ENCODE measurements around the gene MAGI2.

Gene MAGI2

DNA sequence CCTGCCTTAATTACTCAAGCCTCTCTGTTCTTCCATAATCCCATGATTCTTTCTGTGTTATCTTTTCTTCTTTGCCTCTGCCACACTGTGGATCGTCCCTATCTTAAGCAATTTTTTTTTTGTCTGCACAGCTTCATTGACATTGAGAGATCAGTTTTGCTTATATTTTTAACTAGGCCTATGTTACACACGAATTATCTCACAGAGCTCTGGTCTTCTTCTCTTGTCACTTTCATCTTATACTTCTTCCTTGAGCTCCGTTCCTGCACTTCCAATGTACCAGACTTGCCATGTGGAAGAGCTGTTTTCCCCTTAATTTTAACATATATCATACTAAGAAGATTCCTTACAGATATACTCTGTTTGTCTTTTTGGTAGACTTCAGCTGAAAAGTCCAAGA is 106.1 kb downstream of the MAGI2 start:
- no peak overlapping the region for H3K27ac ChIP-seq
- TF ChIP-seq, protein P1, sequence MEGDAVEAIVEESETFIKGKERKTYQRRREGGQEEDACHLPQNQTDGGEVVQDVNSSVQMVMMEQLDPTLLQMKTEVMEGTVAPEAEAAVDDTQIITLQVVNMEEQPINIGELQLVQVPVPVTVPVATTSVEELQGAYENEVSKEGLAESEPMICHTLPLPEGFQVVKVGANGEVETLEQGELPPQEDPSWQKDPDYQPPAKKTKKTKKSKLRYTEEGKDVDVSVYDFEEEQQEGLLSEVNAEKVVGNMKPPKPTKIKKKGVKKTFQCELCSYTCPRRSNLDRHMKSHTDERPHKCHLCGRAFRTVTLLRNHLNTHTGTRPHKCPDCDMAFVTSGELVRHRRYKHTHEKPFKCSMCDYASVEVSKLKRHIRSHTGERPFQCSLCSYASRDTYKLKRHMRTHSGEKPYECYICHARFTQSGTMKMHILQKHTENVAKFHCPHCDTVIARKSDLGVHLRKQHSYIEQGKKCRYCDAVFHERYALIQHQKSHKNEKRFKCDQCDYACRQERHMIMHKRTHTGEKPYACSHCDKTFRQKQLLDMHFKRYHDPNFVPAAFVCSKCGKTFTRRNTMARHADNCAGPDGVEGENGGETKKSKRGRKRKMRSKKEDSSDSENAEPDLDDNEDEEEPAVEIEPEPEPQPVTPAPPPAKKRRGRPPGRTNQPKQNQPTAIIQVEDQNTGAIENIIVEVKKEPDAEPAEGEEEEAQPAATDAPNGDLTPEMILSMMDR (conservative IDR thresholded peaks at IDR 0.05; ENCODE audit: low read depth), result no peak
- ChIA-PET POLR2A (ENCODE audit: low non-redundant PET) (no interaction called here), CTCF (no interaction called here)
- DNase-seq (ENCODE audit: low spot score), result no peak

DNA sequence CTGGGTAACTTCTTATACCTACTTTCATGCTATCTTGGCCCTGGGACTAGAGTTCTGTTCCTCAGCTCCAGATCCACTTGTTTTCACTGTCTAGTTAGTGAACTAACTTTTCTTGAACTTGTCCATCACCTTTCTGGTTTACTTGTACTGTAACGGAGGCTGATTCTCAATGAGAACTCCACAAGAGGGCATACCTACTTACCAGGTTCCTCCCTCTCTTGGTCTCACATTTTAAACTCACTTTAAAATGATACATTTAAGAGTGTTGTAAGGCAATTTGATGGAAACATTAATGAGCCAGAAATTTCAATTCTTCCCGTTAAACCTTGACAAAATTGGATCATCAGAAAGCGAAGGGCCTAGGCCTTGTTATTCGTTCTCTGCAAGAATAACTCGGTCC is 111.6 kb downstream of the MAGI2 start:
- CTCF ChIA-PET, result interaction anchor here (0.5 kb wide), 1 partner anchor 52 kb away, joined by 3 read pairs; no protein-coding TSS in a partner anchor
- POLR2A ChIA-PET (ENCODE audit: low non-redundant PET), result no interaction called here
- no peak overlapping the region for H3K27ac ChIP-seq
- DNase-seq (ENCODE audit: low spot score), result no peak
- TF ChIP-seq, protein P1 (conservative IDR thresholded peaks at IDR 0.05; ENCODE audit: low read depth), result no peak

- POLR2A ChIA-PET (ENCODE audit: low non-redundant PET), result no interaction called here
- no peak overlapping the region for H3K27ac ChIP-seq
- DNase-seq (ENCODE audit: low spot score), result no peak
- TF ChIP-seq, protein P1 (conservative IDR thresholded peaks at IDR 0.05; ENCODE audit: low read depth), result no peak
- CTCF ChIA-PET, result no interaction called here
Measured at GRCh38 chr7:79340212-79340611, 113.3 kb downstream of the MAGI2 start.

DNA sequence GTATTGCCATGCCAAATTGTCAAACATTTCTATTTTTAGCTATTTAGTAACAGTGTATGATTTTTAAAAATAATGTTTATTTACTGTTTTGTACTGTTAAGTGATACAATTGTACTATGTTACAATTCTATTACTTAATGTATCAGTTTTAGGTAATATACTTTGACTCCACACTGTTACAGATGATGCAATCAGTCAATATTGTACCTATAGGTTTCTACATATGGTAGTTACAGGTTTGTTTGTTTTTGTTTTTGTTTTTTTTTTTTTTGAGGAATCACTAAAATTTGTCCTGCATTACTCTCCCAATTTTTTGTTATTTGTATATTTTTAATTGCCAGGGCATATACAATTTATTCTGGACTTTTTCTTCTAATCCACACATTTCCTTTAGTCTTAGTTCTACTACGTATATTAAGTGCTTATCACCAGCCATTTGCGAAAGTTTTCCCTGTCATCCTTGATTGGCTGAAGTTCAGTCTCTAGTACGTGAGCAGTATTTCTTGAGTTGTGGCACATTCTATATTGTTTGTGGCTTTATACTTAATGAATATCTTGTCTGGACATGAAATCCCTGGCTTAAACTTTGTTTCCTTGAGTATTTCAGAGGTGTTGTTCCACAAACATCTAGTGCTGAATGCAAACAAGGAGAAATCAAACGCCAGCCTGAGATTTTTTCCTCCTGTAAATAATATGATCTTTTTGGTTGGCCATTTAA is 114.1 kb downstream of the MAGI2 start:
- no peak for DNase-seq (ENCODE audit: low spot score)
- ChIA-PET CTCF (no interaction called here), POLR2A (ENCODE audit: low non-redundant PET) (no interaction called here)
- TF ChIP-seq, protein P1 (conservative IDR thresholded peaks at IDR 0.05; ENCODE audit: low read depth), result no peak
- no peak overlapping the region for H3K27ac ChIP-seq

- TF ChIP-seq, protein P1 (conservative IDR thresholded peaks at IDR 0.05; ENCODE audit: low read depth), result no peak
- no peak for DNase-seq (ENCODE audit: low spot score)
- H3K27ac ChIP-seq, result no peak overlapping the region
- CTCF ChIA-PET, result no interaction called here
- POLR2A ChIA-PET (ENCODE audit: low non-redundant PET), result no interaction called here
Measured at GRCh38 chr7:79337717-79338116, 115.8 kb downstream of the MAGI2 start.

GRCh38 chr7:79334841-79335240 is 118.6 kb downstream of the MAGI2 start:
- ChIA-PET POLR2A (ENCODE audit: low non-redundant PET) (no interaction called here), CTCF (interaction anchor here (0.6 kb wide), 1 partner anchor 115 kb away, joined by 3 read pairs; no protein-coding TSS in a partner anchor)
- TF ChIP-seq, protein P1 (conservative IDR thresholded peaks at IDR 0.05; ENCODE audit: low read depth), result no peak
- H3K27ac ChIP-seq, result no peak overlapping the region
- DNase-seq (ENCODE audit: low spot score), result no peak
